Endodermal cell (in vitro differentiated cells): ENCODE data around the gene ABCC12. TPM values are rescaled to one million over a fixed set of nuclear protein-coding genes. Genes with fewer than 3 reads are reported as not detected.

Source experiments
- DNase-seq: peaks from one replicate; pipeline ENCODE4 v3.0.0-alpha.2; 2017
- H3K27ac ChIP-seq: 2 replicates; pipeline ENCODE4 v1.5.1; 2013; ENCODE audit warnings: mild to moderate bottlenecking, low read depth, low read length, moderate library complexity
- H3K27me3 ChIP-seq: 2 replicates; pipeline ENCODE4 v1.6.1; 2013; ENCODE audit warnings: mild to moderate bottlenecking, low read length, moderate library complexity; ENCODE audit not compliant: insufficient read depth, control insufficient read depth, poor library complexity, severe bottlenecking
- H3K36me3 ChIP-seq: 2 replicates; pipeline ENCODE4 v1.7.0; 2013; ENCODE audit warnings: mild to moderate bottlenecking, low read length, moderate library complexity; ENCODE audit not compliant: control insufficient read depth, insufficient read depth
- H3K4me1 ChIP-seq: one replicate; pipeline ENCODE4 v1.7.0; 2013; ENCODE audit warnings: low read length; ENCODE audit not compliant: control insufficient read depth, insufficient read depth
- H3K4me3 ChIP-seq: 2 replicates; pipeline ENCODE4 v1.5.1; 2013; ENCODE audit warnings: mild to moderate bottlenecking, low read length, moderate library complexity
- H3K9ac ChIP-seq: 2 replicates; pipeline ENCODE4 v1.6.1; 2013; ENCODE audit warnings: mild to moderate bottlenecking, low read length, moderate library complexity; ENCODE audit not compliant: poor library complexity, severe bottlenecking; ENCODE audit errors: extremely low read depth
- H3K9me3 ChIP-seq: 2 replicates; pipeline ENCODE4 v1.6.1; 2013; ENCODE audit warnings: mild to moderate bottlenecking, low read length, moderate library complexity; ENCODE audit not compliant: control insufficient read depth
- H3K27ac Mint-ChIP-seq: 2 replicates; pipeline ENCODE4 v1.8.0; 2020; ENCODE audit warnings: mixed read lengths
- H3K27me3 Mint-ChIP-seq: 2 replicates; pipeline ENCODE4 v1.8.0; 2021; ENCODE audit warnings: mild to moderate bottlenecking, mixed read lengths; ENCODE audit not compliant: insufficient read depth
- H3K36me3 Mint-ChIP-seq: 2 replicates; pipeline ENCODE4 v1.8.0; 2020; ENCODE audit warnings: low read depth, mixed read lengths
- H3K4me1 Mint-ChIP-seq: 2 replicates; pipeline ENCODE4 v1.8.0; 2020; ENCODE audit warnings: mixed read lengths
- H3K4me3 Mint-ChIP-seq: 2 replicates; pipeline ENCODE4 v1.8.0; 2020; ENCODE audit warnings: mild to moderate bottlenecking, moderate library complexity, mixed read lengths
- H3K9me3 Mint-ChIP-seq: 2 replicates; pipeline ENCODE4 v1.8.0; 2020; ENCODE audit warnings: mild to moderate bottlenecking, mixed read lengths
- WGBS, 2 experiments: methylation state at CpG; one replicate each; pipeline versions ENCODE4 v1.1.5 to v1.1.7; 2013; ENCODE audit warnings: missing lambda C conversion rate in 2 of 2, mixed read lengths in 1 of 2; ENCODE audit not compliant: insufficient coverage in 1 of 2, insufficient read length in 1 of 2; 5-methylcytosine and 5-hydroxymethylcytosine counted together
- total RNA-seq, 2 donors: library from RNA; stranded (reverse); fragmentation: NEBNext Ultra II Directional in 1 of 2; extraction: Animal tissue kit (Norgen Biotek cat#: 25700) in 1 of 2; gene quantifications; 2 replicates in 1 of 2; 3 replicates in 1 of 2; pipeline ENCODE4 v1.2.1, GENCODE V29; 2021
- TF ChIP-seq, protein P1 (sequence below): fragments of 200-600 bp; sonication (generic); conservative IDR thresholded peaks from 2 replicates; pipeline ENCODE4 v1.5.0; 2021; ENCODE audit warnings: antibody characterized with exemption, mild to moderate bottlenecking

Gene ABCC12
- total RNA-seq, 2 donors from 2014 or later: 0.35 to 1.2 TPM

DNA sequence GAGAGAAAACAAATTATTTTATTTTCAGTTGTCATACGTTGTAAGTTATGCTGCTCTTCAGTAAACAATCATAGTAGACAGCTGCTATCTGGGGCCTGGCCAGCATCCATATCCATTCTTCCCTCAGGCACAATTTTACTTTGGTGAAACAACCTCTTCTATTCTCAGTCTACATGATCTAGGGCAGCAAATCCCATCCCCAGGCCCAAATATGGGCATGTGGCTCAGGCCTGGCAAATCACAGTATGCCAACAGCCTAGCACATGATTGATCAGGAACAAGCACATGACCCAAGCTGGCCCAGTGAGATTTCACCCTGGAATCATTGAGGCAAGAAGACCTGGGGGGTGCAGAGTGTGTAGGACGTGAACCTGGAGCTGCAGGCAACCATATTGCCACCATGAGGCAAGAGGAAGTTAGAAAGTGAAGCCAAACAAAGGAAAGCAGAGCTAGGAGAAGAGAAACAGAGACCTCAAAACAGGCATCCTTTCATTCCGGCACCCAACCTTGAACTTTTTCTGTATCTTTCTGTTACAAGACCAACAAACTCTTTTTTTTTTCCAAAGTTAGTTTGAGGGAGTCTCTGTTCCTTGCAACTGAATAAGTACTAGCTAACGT lies 10.3 kb upstream of the ABCC12 start:
- H3K27ac ChIP-seq: no peak overlapping the region
- no peaks in the 10 kb centered on the region for H3K36me3 ChIP-seq
- no peak overlapping the region for H3K4me3 ChIP-seq
- H3K9me3 ChIP-seq: no peaks in the 10 kb centered on the region
- WGBS, 2 experiments: 94 to 96% methylated on average over 4 of the region's 4 CpGs
- TF ChIP-seq, protein P1, sequence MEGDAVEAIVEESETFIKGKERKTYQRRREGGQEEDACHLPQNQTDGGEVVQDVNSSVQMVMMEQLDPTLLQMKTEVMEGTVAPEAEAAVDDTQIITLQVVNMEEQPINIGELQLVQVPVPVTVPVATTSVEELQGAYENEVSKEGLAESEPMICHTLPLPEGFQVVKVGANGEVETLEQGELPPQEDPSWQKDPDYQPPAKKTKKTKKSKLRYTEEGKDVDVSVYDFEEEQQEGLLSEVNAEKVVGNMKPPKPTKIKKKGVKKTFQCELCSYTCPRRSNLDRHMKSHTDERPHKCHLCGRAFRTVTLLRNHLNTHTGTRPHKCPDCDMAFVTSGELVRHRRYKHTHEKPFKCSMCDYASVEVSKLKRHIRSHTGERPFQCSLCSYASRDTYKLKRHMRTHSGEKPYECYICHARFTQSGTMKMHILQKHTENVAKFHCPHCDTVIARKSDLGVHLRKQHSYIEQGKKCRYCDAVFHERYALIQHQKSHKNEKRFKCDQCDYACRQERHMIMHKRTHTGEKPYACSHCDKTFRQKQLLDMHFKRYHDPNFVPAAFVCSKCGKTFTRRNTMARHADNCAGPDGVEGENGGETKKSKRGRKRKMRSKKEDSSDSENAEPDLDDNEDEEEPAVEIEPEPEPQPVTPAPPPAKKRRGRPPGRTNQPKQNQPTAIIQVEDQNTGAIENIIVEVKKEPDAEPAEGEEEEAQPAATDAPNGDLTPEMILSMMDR: no peak
- Mint-ChIP-seq H3K27me3 (no peaks in the 10 kb centered on the region), H3K9me3 (no peaks in the 10 kb centered on the region), H3K36me3 (no peaks in the 10 kb centered on the region), H3K4me1 (peaks cover 9% of the 10 kb centered on the region), H3K27ac (no peak overlapping the region), H3K4me3 (no peak overlapping the region)
- H3K4me1 ChIP-seq: no peaks in the 10 kb centered on the region
- no peak for DNase-seq
- H3K27me3 ChIP-seq: no peaks in the 10 kb centered on the region
- H3K9ac ChIP-seq: no peak overlapping the region

DNA sequence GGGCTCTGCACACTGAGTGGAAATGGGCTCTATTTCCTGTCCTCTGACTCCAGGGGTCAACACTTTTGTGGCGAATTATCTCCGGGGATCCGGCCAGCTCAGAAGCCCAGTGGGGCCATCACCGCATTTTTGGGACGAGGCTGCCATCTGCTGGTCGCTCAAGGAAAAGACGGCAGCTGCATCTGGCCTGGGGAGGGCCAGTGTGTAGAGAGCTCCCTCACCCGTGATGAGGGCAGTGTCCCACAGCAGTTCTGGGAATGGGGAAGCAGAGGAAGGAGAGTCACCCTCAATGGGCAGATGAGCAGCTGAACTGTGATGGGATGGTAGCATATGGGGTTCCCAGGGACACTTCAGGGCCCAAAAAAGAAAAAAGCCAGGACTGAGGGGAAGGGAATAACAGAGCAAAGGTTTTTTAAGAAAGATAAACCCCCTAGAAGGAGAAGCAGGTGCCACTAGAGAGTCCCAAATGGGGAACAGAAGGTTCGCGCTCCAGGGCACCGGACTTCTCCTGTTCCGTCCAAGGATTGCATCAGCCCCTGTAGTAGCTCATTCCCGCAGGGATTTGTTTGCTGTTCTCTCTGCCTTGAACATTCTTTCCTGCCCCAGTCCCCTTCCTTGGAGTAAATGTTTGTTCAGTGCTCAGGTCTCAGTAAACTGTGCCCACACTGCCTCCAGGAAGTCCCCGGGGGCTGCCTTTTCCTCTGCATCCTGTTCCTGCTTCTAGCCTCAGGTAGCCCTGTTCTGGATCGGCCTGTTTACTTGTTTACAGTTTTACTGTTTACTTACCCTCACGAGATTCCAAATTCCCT lies 9.3 kb upstream of the ABCC12 start:
- Histone ChIP-seq H3K36me3 (no peaks in the 10 kb centered on the region), H3K27ac (no peak overlapping the region), H3K9me3 (no peaks in the 10 kb centered on the region), H3K4me3 (no peak overlapping the region), H3K4me1 (no peaks in the 10 kb centered on the region), H3K9ac (no peak overlapping the region), H3K27me3 (no peaks in the 10 kb centered on the region)
- Mint-ChIP-seq H3K36me3 (no peaks in the 10 kb centered on the region), H3K9me3 (no peaks in the 10 kb centered on the region), H3K4me3 (no peak overlapping the region), H3K4me1 (peaks cover 9% of the 10 kb centered on the region), H3K27me3 (no peaks in the 10 kb centered on the region), H3K27ac (peak overlapping the region; percentile 87)
- WGBS, 2 experiments: 41 to 44% methylated on average over 15 to 16 of the region's 16 CpGs
- TF ChIP-seq, protein P1: peak; percentile 98
- DNase-seq: peak; percentile 94

DNA sequence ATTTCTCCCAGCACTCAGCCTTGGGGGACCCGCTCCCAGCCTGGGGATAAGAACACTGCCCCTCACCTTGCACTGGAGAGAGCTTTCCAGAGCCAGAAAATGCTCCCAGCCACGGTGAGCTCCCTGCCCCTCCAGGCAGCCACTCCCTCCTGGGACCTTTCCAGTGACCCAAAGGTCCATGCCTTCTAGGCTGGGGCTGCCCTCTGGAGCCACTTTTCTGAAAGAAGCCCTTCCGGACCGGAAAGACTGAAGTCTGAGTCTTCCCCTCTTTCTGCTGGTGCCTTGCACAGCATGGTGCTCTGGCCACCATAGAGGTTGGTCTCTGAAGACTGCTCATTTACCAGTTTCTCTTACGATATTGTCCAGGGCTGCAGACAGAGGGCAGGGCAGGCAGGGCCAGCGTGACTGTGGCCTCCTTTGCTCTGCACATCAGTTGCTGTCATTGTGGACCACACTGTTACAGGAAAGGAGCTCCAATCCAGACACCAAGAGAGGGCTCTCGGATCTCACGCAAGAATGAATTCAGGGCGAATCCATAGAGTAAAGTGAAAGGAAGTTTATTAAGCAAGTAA lies 7.1 kb upstream of the ABCC12 start:
- no peaks in the 10 kb centered on the region for H3K4me1 ChIP-seq
- Mint-ChIP-seq H3K36me3 (no peaks in the 10 kb centered on the region), H3K9me3 (no peaks in the 10 kb centered on the region), H3K27me3 (no peaks in the 10 kb centered on the region), H3K4me1 (peaks cover 9% of the 10 kb centered on the region), H3K4me3 (no peak overlapping the region), H3K27ac (no peak overlapping the region)
- no peaks in the 10 kb centered on the region for H3K36me3 ChIP-seq
- WGBS, 2 experiments: 89 to 95% methylated on average over 6 to 9 of the region's 9 CpGs
- no peak overlapping the region for H3K27ac ChIP-seq
- H3K9me3 ChIP-seq: no peaks in the 10 kb centered on the region
- TF ChIP-seq, protein P1: no peak
- H3K9ac ChIP-seq: no peak overlapping the region
- H3K27me3 ChIP-seq: no peaks in the 10 kb centered on the region
- DNase-seq: no peak
- H3K4me3 ChIP-seq: no peak overlapping the region
